Subcutaneous preadipocyte (primary cell): Measurements from ENCODE around the gene BOC. TPM values are rescaled to one million over a fixed set of nuclear protein-coding genes. Genes with fewer than 3 reads are reported as not detected.

Experiments
- total RNA-seq: library from RNA; depleted of rRNA; stranded (reverse); fragments of >200 nt; gene quantifications from 2 replicates; pipeline ENCODE4 v1.2.3, GENCODE V29; 2012

The BOC gene, protein sequence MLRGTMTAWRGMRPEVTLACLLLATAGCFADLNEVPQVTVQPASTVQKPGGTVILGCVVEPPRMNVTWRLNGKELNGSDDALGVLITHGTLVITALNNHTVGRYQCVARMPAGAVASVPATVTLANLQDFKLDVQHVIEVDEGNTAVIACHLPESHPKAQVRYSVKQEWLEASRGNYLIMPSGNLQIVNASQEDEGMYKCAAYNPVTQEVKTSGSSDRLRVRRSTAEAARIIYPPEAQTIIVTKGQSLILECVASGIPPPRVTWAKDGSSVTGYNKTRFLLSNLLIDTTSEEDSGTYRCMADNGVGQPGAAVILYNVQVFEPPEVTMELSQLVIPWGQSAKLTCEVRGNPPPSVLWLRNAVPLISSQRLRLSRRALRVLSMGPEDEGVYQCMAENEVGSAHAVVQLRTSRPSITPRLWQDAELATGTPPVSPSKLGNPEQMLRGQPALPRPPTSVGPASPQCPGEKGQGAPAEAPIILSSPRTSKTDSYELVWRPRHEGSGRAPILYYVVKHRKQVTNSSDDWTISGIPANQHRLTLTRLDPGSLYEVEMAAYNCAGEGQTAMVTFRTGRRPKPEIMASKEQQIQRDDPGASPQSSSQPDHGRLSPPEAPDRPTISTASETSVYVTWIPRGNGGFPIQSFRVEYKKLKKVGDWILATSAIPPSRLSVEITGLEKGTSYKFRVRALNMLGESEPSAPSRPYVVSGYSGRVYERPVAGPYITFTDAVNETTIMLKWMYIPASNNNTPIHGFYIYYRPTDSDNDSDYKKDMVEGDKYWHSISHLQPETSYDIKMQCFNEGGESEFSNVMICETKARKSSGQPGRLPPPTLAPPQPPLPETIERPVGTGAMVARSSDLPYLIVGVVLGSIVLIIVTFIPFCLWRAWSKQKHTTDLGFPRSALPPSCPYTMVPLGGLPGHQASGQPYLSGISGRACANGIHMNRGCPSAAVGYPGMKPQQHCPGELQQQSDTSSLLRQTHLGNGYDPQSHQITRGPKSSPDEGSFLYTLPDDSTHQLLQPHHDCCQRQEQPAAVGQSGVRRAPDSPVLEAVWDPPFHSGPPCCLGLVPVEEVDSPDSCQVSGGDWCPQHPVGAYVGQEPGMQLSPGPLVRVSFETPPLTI
- 2.2 and 12.9 TPM in 2 replicates for total RNA-seq

GRCh38 chr3:113211330-113212149 is at the start of gene BOC:
Gene BOC (plus strand): TSS chr3:113211557. CDS start chr3:113249803, 38,246 bp downstream.

Other genes starting within 250 kb of the BOC start
- not detected in 2 replicates for gene CD200R1, start 236.5 kb upstream of the BOC start, total RNA-seq
- 34.0 and 52.5 TPM in 2 replicates for gene GTPBP8, start 220.6 kb upstream of the BOC start, total RNA-seq
- gene CFAP44, start 229.9 kb downstream of the BOC start, total RNA-seq: 2.2 and 3.3 TPM in 2 replicates